Activated CD4-positive, alpha-beta memory T cell treated with anti-CD3 and anti-CD28 coated beads for 36 hours (primary cell): ENCODE data around the gene ATG2A. TPM values are rescaled to one million over a fixed set of nuclear protein-coding genes. Genes with fewer than 3 reads are reported as not detected.

Experiments
- CTCF ChIA-PET: fragments of 350-600 bp; sonication (Branson Sonifier 250); formaldehyde crosslinking; loops from one replicate; lab custom pipeline; 2021; ENCODE audit warnings: antibody characterized with exemption, inconsistent platforms; lab: Charles Lee
- POLR2A ChIA-PET: fragments of 350-600 bp; sonication (Branson Sonifier 250); formaldehyde crosslinking; loops from one replicate; lab custom pipeline; 2021; ENCODE audit warnings: antibody characterized with exemption; lab: Charles Lee
- DNase-seq: peaks from one replicate; pipeline ENCODE4 v3.0.0-alpha.2; 2020
- H3K27ac Mint-ChIP-seq: one replicate; pipeline ENCODE4 v1.8.0; 2021; ENCODE audit warnings: mixed read lengths
- H3K27me3 Mint-ChIP-seq: one replicate; pipeline ENCODE4 v1.8.0; 2021; ENCODE audit warnings: mixed read lengths
- H3K36me3 Mint-ChIP-seq: one replicate; pipeline ENCODE4 v1.8.0; 2021; ENCODE audit warnings: mixed read lengths
- H3K4me1 Mint-ChIP-seq: one replicate; pipeline ENCODE4 v1.8.0; 2021; ENCODE audit warnings: low read depth, mixed read lengths
- H3K4me3 Mint-ChIP-seq: one replicate; pipeline ENCODE4 v1.8.0; 2021; ENCODE audit warnings: mild to moderate bottlenecking, mixed read lengths
- H3K9me3 Mint-ChIP-seq: one replicate; pipeline ENCODE4 v1.8.0; 2021; ENCODE audit warnings: mixed read lengths
- intact Hi-C: fragments of 100-400 bp; cut with micrococcal nuclease; formaldehyde crosslinking; loops from one replicate; pipeline ENCODE4 v1.15.1; 2023
- total RNA-seq, 2 experiments: library from RNA; stranded (reverse); gene quantifications; one replicate each; pipeline ENCODE4 v1.2.3, GENCODE V29; 2021

Gene ATG2A
- 10 to 100 TPM; 20.2 to 20.5 TPM for total RNA-seq

DNA sequence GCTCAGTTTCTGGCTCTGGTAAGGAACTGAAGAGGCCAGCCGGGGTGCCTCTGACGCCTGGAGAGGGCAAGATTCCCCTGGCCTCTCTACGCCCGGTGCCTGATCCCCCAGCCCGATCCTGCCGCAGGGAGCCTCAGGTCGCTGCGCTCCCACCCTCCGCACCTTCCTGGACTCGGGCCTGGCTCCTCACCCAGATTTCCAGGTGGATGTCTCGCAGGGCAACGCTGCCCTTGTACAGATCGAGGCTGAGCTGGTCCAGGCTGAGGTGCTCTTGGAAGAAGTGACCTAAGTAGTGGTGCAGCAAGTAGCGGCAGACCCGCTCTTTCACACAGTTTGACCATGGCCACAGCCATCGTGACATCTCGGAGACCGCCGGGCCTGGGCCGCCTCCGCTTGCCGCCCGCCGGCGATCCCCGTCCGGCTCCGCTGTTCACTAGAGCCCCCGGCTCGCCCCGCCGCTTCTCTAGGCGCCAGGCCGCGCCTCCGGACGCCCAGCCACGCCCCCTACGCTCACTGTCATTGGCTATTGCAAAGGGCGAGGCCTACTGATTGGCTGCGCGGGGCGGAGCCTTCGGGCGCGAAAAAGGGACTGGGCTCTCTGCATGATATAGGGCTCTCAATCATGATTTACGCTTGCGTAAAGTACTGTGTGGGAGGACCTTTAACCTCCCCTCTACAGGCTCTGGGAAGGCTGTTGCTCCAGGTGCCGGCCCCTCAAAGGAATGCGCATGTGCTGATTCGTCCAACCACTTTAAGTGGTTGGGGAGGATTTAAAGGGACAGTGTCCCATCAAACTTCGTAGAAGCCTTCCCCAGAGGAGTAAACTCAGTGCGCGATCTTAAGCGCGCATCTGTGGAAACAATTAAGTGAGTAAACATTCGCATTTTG, at the start of gene ATG2A:
TSS of gene ATG2A (minus strand) at position 435 of the 888 bp plus-strand sequence. CDS start at position 361, 74 bp downstream.
- ChIA-PET CTCF (interaction anchor here (1.6 to 2.5 kb wide), 2 partner anchors 29 to 69 kb away, joined by 5 to 6 read pairs; no protein-coding TSS in a partner anchor), POLR2A (interaction anchor here (1.0 kb wide), 1 partner anchor 58 kb away, joined by 4 read pairs; no protein-coding TSS in a partner anchor)
- peaks cover 1% of the 10 kb centered on the region for H3K36me3 Mint-ChIP-seq

DNA sequence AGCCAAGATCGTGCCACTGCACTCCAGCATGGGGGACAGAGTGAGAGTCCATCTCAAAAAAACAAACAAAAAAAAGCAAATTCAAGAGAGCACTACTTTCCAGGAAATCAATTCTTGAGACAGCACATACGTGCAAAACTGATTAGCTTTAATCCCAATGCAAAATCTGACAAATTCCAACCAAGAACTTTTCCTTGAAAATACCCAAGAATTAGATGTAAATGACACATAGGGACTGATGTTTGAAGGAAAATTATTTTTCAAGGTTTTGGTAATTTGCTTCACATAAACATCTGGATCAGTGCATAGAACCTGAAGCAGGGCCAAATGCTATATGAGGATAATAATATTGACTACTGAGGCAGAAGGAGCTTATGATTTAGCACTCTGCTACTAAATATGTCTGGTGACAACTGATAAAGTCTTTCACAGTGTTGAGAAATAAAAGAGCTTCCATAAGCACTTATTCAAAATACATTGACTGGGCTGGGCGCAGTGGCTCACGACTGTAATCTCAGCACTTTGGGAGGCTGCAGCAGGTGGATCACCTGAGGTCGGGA, 46.1 kb upstream of the ATG2A start:
- H3K9me3 Mint-ChIP-seq, result no peaks in the 10 kb centered on the region
- H3K36me3 Mint-ChIP-seq, result no peaks in the 10 kb centered on the region
- no peak for DNase-seq
- no peak overlapping the region for H3K27ac Mint-ChIP-seq
- ChIA-PET POLR2A (no interaction called here), CTCF (interaction anchor here (1.2 kb wide), 1 partner anchor 52 kb away, joined by 4 read pairs; no protein-coding TSS in a partner anchor)
- intact Hi-C loops, result no loop called here
- peaks cover 28% of the 10 kb centered on the region for H3K4me1 Mint-ChIP-seq
- no peak overlapping the region for H3K4me3 Mint-ChIP-seq
- peaks cover 2% of the 10 kb centered on the region for H3K27me3 Mint-ChIP-seq

More for the DNA sequence above, at the start of gene ATG2A:
- peak within 1 kb of the TSS; percentile 86 for H3K27ac Mint-ChIP-seq
- H3K27me3 Mint-ChIP-seq, result no peaks in the 10 kb centered on the region
- peaks cover 26% of the 10 kb centered on the region for H3K4me1 Mint-ChIP-seq
- H3K9me3 Mint-ChIP-seq, result no peaks in the 10 kb centered on the region
- H3K4me3 Mint-ChIP-seq, result peak within 1 kb of the TSS; percentile 94
- intact Hi-C loops, result loop anchor here (1.0 to 5.0 kb wide), 6 partner anchors 8 to 110 kb away; partner anchors contain the start of genes ARL2, EHD1, MAJIN and SNX15
- peak; percentile 99 for DNase-seq

DNA sequence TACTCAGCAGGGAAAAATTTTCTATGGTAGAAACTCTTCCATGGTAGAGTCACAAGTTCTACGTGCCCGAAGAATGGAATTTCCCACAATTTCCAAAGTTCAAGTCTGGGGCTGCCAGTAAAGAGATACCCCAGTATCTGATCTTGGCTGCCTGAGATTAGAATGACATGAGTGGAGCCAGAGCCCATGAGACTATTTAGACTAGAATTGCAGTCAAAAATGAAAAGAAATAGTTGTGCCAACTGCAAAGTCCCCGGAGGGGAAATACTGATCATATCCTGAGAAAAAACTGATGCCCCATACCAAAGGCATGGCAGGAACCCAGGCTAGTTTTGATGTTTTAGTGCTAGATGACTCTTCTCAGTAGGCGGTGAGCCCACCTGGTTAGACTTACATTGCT, 43.7 kb upstream of the ATG2A start:
- H3K27me3 Mint-ChIP-seq, result peaks cover 2% of the 10 kb centered on the region
- CTCF ChIA-PET, result no interaction called here
- H3K4me3 Mint-ChIP-seq, result no peak overlapping the region
- POLR2A ChIA-PET, result no interaction called here
- no peak for DNase-seq
- no peaks in the 10 kb centered on the region for H3K9me3 Mint-ChIP-seq
- no peaks in the 10 kb centered on the region for H3K36me3 Mint-ChIP-seq
- intact Hi-C loops, result no loop called here
- peaks cover 8% of the 10 kb centered on the region for H3K4me1 Mint-ChIP-seq
- H3K27ac Mint-ChIP-seq, result no peak overlapping the region

DNA sequence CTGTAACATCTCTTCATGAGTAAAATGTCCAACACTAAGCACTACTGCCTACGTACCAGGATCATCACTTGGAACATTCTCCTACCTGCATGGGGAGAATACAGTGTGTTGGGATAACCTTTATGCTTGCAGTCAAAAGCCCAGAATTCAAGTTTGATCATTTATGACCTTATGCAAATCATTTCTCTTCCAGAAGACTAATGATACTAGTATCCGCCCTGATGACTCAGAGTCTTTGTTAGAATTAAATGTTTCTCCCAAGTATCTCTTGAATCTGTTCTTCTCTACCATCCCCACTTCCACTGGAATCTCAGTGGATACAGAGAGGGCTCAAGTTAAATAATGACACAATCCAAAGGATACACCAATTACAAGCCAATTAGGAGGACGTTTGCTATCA, 42.5 kb upstream of the ATG2A start:
- Mint-ChIP-seq H3K4me1 (no peaks in the 10 kb centered on the region), H3K36me3 (no peaks in the 10 kb centered on the region), H3K4me3 (no peak overlapping the region), H3K9me3 (no peaks in the 10 kb centered on the region), H3K27me3 (peaks cover 2% of the 10 kb centered on the region), H3K27ac (no peak overlapping the region)
- DNase-seq, result no peak
- intact Hi-C loops, result no loop called here
- ChIA-PET CTCF (no interaction called here), POLR2A (no interaction called here)

DNA sequence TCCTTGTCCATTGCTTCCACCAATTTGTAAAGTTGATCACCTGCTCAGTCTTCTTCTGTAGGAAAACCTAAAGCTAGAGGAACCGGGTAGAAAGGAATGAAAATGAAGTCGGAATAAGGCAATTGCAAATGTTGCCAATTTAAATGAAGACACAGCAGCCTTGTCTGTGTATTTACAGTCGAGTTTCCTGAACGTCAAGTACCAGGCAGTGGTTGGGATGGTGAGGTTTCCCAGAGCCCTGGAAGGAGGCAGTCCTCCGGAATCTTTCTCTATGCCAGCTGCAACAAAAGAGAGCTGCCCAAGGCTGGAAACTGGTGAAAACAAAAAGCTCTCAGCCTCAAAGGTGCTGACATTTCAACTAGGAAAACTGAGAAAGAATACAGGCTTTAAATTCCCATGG, 37.2 kb upstream of the ATG2A start:
- Mint-ChIP-seq H3K4me3 (no peak overlapping the region), H3K27ac (no peak overlapping the region), H3K36me3 (no peaks in the 10 kb centered on the region), H3K9me3 (no peaks in the 10 kb centered on the region), H3K4me1 (no peaks in the 10 kb centered on the region), H3K27me3 (peaks cover 1% of the 10 kb centered on the region)
- intact Hi-C loops, result no loop called here
- CTCF ChIA-PET, result interaction anchor here (0.7 to 1.4 kb wide), 2 partner anchors 10 to 60 kb away, joined by 3 to 7 read pairs; partner anchors contain the start of gene ARL2
- POLR2A ChIA-PET, result no interaction called here
- no peak for DNase-seq

DNA sequence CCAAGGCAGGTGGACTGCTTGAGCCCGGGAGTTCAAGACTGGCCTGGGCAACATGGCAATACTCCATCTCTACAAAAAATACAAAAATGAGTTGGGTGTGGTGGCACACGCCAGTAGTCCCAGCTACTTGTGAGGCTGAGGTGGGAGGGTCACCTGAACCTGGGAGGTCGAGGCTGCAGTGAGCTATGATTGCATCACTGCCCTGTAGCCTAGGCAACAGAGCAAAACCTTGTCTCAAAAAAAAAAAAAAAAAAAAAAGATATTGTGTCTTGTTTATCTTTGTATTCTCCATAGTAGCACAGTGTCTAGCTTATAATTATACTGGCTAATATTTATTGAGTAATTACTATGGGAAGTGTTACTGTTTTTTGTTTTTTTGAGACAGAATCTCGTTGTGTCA, 34.5 kb upstream of the ATG2A start:
- intact Hi-C loops, result no loop called here
- Mint-ChIP-seq H3K27me3 (peaks cover 1% of the 10 kb centered on the region), H3K36me3 (no peaks in the 10 kb centered on the region), H3K27ac (no peak overlapping the region), H3K4me3 (no peak overlapping the region), H3K4me1 (no peaks in the 10 kb centered on the region), H3K9me3 (no peaks in the 10 kb centered on the region)
- no peak for DNase-seq
- CTCF ChIA-PET, result interaction anchor here (1.3 kb wide), 1 partner anchor 15 kb away, joined by 4 read pairs; no protein-coding TSS in a partner anchor
- POLR2A ChIA-PET, result no interaction called here

DNA sequence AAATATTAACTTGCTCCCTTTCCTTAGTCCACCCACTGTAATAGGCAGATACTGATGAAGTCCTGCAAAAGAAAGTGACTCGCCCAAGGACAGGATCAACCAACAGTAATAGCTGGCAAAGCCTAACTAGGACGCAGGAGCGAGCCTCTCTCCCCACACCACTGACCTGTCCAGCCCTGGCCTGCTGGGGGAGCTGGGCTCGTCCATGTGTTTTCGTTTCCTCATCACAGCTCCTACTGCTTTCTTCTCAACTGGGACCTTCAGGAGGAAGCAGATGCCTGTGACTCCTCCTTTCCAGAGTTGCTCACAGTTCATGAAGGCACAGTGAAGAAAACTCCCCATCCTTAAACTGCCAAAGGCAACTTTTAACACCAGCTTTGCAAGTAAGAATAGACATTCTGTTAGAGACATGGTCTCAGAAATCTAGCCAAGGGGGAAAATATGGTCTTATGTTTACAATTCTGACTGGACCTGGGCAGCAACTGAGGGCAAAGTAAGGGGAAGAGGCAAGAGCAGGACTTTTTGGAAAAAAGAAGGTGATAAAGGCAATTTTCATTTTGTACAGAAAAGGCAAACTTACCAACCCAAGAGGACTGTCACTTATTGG, 30.3 kb upstream of the ATG2A start:
- H3K4me1 Mint-ChIP-seq, result no peaks in the 10 kb centered on the region
- H3K36me3 Mint-ChIP-seq, result no peaks in the 10 kb centered on the region
- POLR2A ChIA-PET, result no interaction called here

DNA sequence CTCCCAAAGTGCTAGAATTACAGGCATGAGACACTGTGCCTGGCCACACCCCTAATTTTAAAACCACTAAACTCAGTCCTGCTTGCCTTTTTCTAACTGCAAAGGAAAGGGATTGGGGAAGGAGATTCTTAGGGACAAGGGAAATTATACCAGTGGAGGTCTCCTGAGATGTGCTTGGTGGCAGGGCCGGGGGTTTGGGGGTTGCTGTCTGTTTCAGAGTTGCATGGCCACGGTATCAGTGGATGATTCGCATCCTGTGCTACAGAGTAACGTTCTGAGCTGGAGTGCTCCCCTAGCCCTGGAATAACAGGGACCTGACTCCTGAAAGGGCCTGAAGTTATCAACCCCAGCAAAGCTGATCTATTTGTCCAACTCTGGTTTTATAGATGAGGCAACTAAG, 19.5 kb upstream of the ATG2A start:
- H3K9me3 Mint-ChIP-seq, result no peaks in the 10 kb centered on the region
- H3K4me3 Mint-ChIP-seq, result no peak overlapping the region
- DNase-seq, result no peak
- no peaks in the 10 kb centered on the region for H3K36me3 Mint-ChIP-seq
- H3K27ac Mint-ChIP-seq, result no peak overlapping the region
- H3K27me3 Mint-ChIP-seq, result no peaks in the 10 kb centered on the region
- peaks cover 3% of the 10 kb centered on the region for H3K4me1 Mint-ChIP-seq
- ChIA-PET CTCF (interaction anchor here (1.0 to 1.3 kb wide), 2 partner anchors 15 to 78 kb away, joined by 3 to 4 read pairs; partner anchors contain the start of gene ARL2), POLR2A (no interaction called here)
- intact Hi-C loops, result no loop called here

More for the DNA sequence above, 30.3 kb upstream of the ATG2A start:
- intact Hi-C loops, result no loop called here
- DNase-seq, result no peak
- CTCF ChIA-PET, result interaction anchor here (1.4 to 1.6 kb wide), 2 partner anchors 49 to 101 kb away, joined by 3 to 4 read pairs; no protein-coding TSS in a partner anchor
- H3K27me3 Mint-ChIP-seq, result no peaks in the 10 kb centered on the region
- H3K9me3 Mint-ChIP-seq, result no peaks in the 10 kb centered on the region
- no peak overlapping the region for H3K27ac Mint-ChIP-seq
- no peak overlapping the region for H3K4me3 Mint-ChIP-seq

DNA sequence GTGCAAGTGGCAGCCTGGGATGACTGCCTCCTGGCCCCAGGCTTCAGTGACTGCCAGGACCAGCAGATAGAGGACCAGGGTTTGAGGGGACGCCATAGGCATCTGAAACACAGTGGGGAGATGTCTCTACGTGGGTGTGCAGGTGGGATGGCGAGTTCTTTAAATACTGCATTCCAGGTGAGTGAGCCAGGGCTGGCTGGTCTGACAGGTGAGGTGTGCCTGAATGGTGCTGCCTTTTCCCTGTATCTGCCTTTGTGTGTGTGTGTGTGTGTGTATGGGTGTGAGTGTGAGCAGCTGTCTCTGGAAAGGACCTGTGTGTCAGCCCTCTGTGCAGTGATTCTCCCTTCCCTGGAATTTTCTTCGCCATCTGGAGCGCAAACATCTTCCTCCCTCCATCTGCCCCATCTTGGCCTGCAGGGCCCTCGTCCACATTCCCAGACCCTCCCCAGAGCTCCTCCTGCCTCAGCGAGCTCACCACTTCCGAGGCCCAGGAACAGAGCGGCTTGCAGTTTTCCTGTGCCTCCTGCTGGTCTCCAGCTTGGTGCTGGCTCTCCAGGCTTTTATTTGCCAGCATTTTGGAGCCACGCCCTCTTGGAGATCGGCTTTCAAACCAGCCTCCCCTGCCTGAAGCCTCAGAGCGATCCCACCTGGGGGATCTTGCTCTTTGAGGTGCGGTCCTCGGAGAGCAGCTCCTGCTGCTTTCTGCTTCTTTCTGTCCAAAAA, 18.5 kb upstream of the ATG2A start, which contains the start of gene GPHA2:
TSS of gene GPHA2 (minus strand) at position 535 of the 723 bp plus-strand sequence. CDS start at position 102, 433 bp downstream.
- Mint-ChIP-seq H3K27ac (no peak within 1 kb of the TSS), H3K36me3 (peaks cover 4% of the 10 kb centered on the region), H3K9me3 (no peaks in the 10 kb centered on the region), H3K4me1 (peaks cover 3% of the 10 kb centered on the region), H3K27me3 (no peaks in the 10 kb centered on the region), H3K4me3 (no peak within 1 kb of the TSS)
- intact Hi-C loops, result no loop called here
- DNase-seq, result no peak
- ChIA-PET POLR2A (interaction anchor here (0.6 kb wide), 1 partner anchor 1711 kb away, joined by 3 read pairs; no protein-coding TSS in a partner anchor), CTCF (no interaction called here)

DNA sequence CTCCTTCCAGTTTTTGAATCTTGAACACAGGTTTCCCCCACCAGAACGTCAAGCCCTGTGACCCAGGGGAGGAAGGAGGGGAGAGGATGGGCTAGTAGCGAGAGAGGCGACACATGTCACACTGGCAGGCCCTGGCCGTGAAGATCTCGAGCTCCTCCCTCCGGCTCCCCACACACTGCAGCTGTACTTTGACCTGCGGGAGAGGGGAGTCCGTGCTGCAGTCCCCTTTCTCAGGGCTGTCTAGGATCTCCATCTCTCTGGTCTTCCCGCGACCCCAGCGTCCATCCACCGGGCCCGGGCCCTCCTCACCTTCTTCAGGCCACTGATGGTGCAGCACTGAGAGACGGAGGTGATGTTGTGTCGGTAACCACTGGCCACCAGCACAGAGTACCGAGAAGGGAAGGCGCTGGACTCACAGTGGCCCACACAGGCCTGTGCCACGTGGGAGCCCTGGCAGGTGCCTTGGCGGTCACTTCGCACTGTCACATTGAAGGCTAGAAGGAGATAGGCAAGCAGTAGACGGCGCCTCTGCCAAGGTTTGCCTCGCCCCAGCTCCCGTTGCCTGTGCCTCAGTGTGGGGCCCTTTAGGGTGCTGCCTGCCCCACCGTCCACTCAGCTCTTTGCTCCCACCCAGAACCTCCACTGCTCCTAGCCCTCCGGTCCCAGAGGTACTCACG, 17.8 kb upstream of the ATG2A start:
- Mint-ChIP-seq H3K36me3 (peaks cover 5% of the 10 kb centered on the region), H3K9me3 (no peaks in the 10 kb centered on the region), H3K27ac (no peak overlapping the region), H3K27me3 (no peaks in the 10 kb centered on the region), H3K4me1 (peaks cover 3% of the 10 kb centered on the region), H3K4me3 (no peak overlapping the region)
- intact Hi-C loops, result no loop called here
- no peak for DNase-seq
- POLR2A ChIA-PET, result interaction anchor here (0.6 kb wide), 1 partner anchor 1712 kb away, joined by 3 read pairs; no protein-coding TSS in a partner anchor
- CTCF ChIA-PET, result no interaction called here
